Tracheal epithelial cell (primary cell): ENCODE results near the gene CILP. TPM values are rescaled to one million over a fixed set of nuclear protein-coding genes. Genes with fewer than 3 reads are reported as not detected.

ENCODE experiments used
- total RNA-seq: library from RNA; depleted of rRNA; stranded (reverse); fragments of >200 nt; gene quantifications from 2 replicates; pipeline ENCODE4 v1.2.1, GENCODE V29; 2014

CILP gene
- under 0.01 TPM in 1 of 2 replicates, not detected in the other for total RNA-seq

GRCh38 chr15:65210770-65211481 lies at the start of gene CILP:
Gene CILP (minus strand): TSS chr15:65211473. CDS start chr15:65209755, 1,718 bp downstream.

DNA sequence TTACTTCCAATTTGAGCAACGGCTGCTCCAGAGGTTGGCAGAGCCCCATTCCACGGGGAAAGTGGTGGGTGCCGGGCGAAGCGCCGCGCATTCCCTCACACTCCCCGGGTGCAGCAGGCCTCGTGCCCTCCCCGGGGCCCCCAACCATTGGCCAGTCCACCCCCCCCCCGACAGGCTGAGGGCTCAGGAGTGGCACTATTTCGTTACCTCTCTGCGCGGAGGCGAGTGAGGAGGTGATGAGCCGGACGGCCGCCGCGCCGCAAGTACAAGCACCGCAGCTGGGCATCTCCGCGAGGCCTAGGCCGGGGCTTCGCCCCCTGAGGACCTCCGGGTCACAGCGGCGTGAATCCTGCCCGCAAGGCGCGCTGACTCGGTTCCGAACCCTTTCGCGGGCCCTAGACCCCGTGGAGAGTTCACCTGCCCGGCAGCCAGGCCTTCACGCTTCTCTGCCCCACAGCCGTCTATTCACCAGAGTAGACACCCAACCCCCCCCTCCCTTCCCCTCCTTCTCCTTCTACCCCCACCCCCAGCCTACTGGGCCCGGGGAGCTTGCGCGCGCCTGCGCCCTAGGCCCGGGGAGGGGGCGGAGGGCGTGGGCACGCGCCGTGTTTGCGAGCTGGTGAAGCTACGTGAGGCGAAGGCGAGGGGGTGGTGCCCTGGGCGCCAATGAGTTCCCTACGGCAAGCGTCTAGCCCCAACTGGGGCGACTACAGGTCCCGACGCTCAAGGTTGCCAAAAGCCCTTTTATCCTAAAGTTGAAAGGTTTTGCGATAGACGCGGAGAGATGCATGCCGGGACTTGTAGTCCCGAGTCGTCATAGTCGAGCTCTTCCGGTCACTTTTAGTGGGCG lies 26.2 kb downstream of the CILP start, which contains the start of gene CLPX:
Gene CLPX (minus strand): TSS at position 475 of the 850 bp plus-strand sequence. CDS start 189 bp downstream, at position 286.

Other genes with a start within 250 kb of the CILP start
- gene SPG21, start 221.6 kb downstream of the CILP start, total RNA-seq: 95.4 and 99.3 TPM in 2 replicates
- gene MTFMT, start 181.8 kb downstream of the CILP start, total RNA-seq: 24.6 and 32.8 TPM in 2 replicates
- gene SLC51B, start 166.1 kb downstream of the CILP start, total RNA-seq: not detected in 2 replicates
- not detected in 2 replicates for gene RASL12, start 143.5 kb downstream of the CILP start, total RNA-seq
- gene KBTBD13, start 134.7 kb downstream of the CILP start, total RNA-seq: under 0.01 TPM in 1 of 2 replicates, not detected in the other
- 0.43 and 0.72 TPM in 2 replicates for gene UBAP1L, start 96.3 kb downstream of the CILP start, total RNA-seq
- gene PDCD7, start 77.7 kb downstream of the CILP start, total RNA-seq: 14.0 and 22.6 TPM in 2 replicates
- 30.1 and 32.8 TPM in 2 replicates for gene CLPX, start 26.1 kb downstream of the CILP start, total RNA-seq
- gene PARP16, start 75.4 kb upstream of the CILP start, total RNA-seq: 2.2 and 2.6 TPM in 2 replicates
- gene RNU5A-1, start 84.6 kb upstream of the CILP start, total RNA-seq: not detected in 2 replicates
- gene RNU5B-1, start 93.2 kb upstream of the CILP start, total RNA-seq: not detected in 2 replicates
- not detected in 2 replicates for gene IGDCC3, start 166.5 kb upstream of the CILP start, total RNA-seq
- gene IGDCC4, start 211.5 kb upstream of the CILP start, total RNA-seq: under 0.01 and 5.3 TPM in 2 replicates